NCI-H510A (cell line): ENCODE data around the gene ITPR2.
"Not testable (repeated sequence)": the region's sequence is repeated elsewhere in the genome, so short reads cannot be mapped to it uniquely, and the experiment has no call there.

ENCODE experiments used
- DNase-seq: peaks from one replicate; lab custom pipeline; 2025; lab: John Stamatoyannopoulos, UW

The ITPR2 gene

DNA sequence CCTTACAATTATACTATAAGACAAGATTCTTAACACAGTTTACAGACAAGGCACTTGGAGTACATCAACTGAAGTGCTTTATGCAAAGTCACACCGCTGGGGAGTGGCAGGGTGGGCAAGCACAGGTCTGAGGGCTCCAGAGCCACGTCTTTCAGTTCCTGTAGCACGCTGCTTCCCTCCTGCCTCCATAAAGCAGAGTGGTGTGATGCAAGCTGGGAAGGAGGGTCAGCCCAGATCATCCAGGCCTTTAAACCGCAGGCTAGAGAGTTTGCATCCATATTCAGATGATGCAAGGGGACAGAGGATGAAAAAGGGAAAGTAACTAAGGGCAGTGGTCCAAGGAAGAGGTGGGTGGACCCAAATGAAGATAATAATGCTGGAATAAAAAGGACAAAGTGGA is 132.6 kb downstream of the ITPR2 start:
- DNase-seq = no peak

DNA sequence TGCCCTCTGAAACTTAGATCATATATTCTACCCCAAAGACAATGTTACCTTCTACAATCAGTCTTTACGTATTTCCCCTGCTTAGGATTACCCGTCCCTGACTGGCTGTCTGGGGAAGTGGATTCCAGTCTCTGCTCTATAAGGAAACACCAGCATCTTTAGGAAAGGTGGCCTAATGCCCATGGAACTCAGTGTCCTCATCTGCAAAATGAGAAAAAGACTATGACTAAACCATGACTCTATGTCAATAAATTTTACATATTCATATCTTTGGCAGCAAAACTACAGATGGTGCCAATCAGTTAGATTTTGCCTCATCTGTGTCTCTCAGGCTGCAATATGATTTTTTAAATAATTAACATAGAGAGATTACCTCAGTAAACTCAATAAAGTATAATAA is 133.8 kb downstream of the ITPR2 start:
- no peak for DNase-seq

DNA sequence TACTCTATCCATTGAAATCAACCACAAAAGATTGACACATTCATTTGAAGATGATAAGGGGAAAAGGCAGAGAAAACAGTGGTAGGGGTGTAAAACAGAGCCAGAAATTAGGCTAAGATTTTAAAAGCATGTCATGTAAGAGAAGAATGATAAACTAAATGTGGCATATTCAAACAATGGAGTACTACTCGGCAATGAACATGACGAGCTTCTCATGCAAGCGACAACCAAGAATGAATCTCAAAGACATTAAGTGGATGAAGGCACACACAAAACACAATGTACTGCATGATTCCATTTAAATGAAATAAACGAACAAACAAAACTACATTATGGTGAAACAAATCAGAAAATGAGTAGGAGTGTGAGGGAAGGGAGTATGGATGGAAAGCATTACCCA is 134.8 kb downstream of the ITPR2 start:
- DNase-seq = no peak

DNA sequence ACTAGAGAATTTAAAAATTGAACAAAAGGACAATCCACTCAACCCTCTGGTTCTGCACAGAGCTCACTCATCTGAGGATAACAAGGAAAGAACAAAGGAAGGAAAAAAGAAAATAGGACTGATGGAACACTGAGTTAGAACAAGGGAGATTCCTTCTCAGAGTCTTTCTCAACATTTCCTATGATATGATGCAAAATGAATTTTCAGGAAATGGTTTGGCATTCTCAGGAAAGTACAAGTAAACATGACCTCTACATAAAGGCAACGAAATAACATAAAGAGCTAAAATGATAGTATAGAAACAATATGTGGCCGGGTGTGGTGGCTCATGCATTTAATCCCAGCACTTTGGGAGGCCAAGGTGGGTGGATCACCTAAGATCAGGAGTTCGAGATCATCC is 135.8 kb downstream of the ITPR2 start:
- DNase-seq = no peak

- no peak for DNase-seq
Observed at GRCh38 chr12:26696613-26697092, 136.3 kb downstream of the ITPR2 start.

- no peak for DNase-seq
Observed at GRCh38 chr12:26696048-26696612, 136.9 kb downstream of the ITPR2 start.

DNA sequence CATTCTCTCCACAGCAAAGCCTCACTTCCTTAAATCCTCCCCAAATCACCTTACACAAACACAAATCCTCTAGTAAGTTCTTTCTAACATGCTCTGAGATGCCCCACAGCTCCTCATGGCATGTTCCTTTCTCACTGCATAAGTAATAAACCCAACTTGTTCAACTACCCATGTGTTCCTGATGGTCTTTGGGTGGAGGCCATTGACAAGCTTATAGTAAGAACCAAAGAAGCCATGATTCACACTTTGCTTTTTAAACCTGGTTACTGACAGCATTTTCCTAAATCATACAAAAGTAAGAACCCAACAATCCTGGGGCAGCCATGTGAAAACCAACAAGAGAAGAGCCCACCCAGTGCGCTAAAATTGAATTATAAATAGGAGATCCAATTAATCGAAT is 138.6 kb downstream of the ITPR2 start:
- no peak for DNase-seq

DNA sequence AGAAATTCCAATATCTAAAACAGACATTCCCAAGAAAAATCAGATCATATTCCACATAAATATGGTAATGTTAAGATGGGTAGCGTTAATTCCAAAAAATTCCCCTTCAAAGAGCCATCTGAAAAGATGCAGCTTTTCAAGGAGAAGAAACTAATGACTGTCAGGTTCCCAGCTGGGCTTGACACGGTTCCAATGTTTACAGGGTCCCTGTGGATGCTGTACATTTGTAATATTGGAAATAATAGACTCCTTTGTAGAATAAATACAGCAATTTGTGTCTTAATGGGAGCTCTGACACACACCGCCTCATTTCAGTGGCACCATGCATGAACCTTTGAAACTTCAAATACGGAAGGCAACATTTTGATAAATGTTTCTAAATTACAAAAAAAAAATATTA is 140.6 kb downstream of the ITPR2 start:
- no peak for DNase-seq

DNA sequence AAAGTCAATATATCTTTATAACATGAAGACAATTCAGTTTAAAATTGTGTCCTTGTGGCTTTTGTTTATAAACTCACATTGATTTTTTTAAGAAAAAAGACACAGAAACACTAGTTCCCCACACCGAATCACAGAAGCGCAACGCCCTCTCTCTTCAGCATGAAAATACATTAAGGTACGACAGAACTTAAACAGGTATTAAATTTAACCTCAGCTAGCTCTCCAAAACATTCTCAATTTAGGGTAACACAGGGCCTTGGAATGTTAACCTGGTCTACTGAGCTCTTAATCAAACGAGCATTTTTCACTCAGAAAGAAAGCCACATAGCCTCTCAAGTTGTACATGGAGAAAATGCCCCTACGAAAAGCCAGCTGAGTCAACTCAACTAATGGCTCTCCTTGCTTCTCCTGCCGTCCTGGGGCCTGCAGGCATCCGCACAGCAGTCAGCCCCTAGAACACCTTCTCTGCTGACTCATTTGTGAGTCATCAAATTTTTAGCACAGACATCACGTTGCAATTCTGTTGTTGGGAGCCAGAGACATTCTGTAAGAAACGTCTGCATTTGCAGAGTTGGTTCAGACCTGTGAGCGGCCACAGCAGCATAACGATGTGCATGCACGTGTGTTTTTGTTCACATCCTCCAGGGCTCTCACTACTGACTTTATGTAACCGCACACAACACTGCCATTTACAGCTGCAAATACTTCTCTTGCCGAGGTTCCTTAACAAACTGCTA is 141.6 kb downstream of the ITPR2 start:
- peak; percentile 18 for DNase-seq

DNA sequence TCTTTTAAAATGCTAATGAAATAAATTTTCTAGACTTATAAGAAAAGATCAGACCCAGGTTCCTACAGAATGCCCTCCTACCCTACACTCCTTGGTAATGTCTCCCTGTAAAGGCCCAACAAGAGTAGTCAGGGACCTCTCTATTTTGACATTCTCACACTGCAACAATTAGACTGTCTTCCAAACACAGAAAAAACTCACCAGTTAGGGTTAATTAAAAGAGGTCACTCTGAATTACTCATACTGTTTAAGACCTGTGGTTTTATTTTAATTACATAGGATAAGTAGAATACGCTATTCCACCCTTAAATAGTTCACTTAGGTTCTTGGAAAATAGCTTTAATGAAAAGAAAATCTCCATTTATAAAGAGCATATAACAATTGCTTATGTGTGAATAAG is 142.4 kb downstream of the ITPR2 start:
- DNase-seq = no peak

GRCh38 chr12:26689281-26689841 is 143.6 kb downstream of the ITPR2 start:
- no peak for DNase-seq

GRCh38 chr12:26688344-26688904 is 144.6 kb downstream of the ITPR2 start:
- no peak for DNase-seq

GRCh38 chr12:26686408-26686807 is 146.6 kb downstream of the ITPR2 start:
- DNase-seq = no peak

DNA sequence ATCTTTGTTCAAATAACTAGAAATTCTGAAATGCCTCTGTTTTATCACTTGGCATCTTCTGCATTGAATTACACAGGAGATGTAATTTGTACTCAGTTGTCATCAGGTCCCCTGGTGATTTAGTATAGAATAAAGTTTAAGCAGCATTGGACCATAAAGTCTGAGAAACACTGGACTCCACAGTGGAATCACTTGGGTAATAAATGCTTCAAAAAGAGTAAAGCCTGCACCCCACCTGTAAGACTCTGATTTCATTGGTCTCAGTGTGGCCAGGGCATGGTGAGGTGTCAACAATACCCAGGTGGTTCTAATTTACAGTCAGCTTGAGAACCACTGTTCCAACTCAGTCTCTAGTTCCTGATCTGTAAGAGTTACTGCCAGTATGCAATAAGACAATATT is 148.9 kb downstream of the ITPR2 start:
- no peak for DNase-seq

DNA sequence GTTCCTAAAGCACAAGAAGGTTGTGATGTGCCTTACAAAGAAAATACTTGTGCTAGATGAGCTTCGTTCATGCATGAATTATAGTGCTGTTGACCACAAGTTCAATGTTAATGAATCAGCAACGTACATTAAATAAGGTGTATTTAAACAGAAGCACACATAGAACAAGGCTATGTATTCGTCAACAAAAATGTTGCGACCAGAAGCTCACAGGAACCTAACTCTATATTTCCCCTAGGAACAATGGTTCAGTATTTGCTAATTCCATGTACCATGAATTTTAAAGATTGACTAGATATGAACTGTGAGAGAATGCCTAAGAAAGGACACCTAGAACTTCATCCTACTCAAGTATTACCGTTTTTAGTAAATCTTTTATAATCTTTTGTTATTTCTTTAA is 149.6 kb downstream of the ITPR2 start:
- DNase-seq = no peak

DNA sequence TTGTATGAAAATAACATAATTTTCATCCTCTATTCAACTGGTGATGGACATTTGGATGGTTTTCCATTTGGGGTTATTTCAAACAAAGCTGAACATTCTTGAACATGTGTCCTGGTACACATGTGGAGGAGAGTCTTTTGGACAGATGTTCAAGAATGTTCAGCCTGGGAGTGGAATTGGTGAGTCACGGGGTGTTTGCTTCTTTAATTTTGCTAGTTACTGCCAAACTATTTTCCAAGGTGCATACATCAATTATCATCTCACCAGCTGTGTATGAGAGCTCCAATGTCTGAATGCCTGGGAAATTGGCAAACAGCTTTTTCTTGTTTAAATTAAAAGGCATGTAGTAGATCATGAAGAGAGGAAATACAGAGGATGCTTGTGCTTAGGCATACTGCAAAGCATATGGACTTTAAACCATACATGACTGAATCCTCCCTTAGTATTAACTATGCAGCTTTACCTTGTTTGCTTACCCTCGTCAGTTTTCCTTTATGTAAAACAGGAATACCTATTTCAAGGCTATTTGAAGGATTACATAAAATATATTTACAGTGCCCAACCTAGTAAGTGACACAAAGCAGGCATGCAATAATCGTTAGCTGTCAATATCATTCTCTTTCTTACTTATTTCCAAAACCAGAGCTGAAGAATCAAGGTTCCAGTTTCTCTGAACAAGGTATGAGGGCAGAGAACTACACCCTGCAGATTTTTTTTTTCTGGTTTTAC is 152.1 kb downstream of the ITPR2 start:
- DNase-seq = no peak

DNA sequence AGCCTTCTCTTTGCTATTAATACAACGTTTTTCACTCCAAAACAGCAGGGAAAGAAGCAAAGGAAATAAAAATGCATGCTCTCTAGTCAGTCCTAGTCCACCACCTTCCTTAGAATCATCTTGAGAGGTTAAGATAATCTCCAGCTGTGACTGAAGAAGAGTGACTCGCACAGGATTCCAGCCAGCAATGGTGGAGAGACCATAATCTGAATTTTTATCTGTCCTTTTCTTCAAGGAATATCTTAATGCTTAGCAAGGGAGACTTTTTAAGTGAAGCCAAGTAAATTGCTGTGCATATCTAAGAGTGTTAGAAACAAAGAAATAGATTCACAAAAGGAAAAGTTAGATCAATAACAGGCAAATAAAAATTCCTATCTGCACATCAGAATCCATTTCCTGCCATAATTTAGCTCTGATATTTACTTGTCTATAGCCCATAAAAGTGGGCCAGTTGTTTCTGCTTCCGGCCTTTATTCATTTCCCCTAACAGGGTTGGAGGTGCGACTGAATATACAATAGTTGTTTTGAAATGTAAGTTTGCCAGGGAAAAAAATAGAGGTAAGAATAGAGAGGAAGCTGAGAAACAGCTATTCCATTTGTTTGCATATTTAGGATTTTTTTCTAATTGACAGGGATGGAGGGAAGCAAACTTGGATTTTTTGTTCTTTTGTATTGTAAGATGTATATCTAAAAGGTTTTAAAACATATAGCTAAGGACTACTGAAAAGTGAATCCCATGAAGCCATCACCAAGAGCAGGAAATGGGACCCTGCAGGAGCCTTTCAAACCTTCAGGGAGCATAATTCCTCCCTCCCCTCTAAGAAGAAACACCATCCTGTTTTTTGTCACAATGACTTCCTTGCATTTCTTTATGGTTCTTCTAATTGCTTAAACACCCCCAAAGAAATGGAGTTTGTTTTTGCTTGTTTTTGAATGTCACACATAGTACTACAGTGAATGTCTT is 154.0 kb downstream of the ITPR2 start:
- no peak for DNase-seq

GRCh38 chr12:26671487-26671886 is 161.5 kb downstream of the ITPR2 start:
- DNase-seq = not testable (repeated sequence)

DNA sequence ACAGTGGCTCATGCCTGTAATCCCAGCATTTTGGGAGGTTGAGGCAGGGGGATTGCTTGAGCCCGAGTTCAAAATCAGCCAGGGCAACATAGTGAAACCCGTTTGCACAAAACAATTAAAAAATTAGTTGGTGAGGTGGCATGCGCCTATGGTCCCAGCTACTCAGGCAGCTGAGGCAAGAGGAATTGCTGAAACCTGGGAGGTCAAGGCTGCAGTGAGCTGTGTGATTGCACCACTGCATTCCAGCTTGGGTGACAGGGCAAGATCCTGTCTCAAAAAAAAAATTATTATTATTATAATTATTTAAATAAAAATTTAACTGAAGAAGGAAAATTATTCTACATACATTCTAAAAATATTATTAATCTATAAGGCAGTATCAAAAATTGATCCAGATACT is 164.1 kb downstream of the ITPR2 start:
- no peak for DNase-seq

- DNase-seq = no peak
Observed at GRCh38 chr12:26668230-26668629, 164.8 kb downstream of the ITPR2 start.

- DNase-seq = no peak
Observed at GRCh38 chr12:26666286-26666685, 166.7 kb downstream of the ITPR2 start.
